Heart left ventricle (tissue), 13 donors: ENCODE data around the gene ZBTB7C.

Source experiments
- POLR2A ChIP-seq, 2 donors: fragments of 450-650 bp; IDR thresholded peaks; one replicate each; pipeline ENCODE4 v1.6.1; 2017; ENCODE audit warnings: antibody characterized with exemption in 2 of 2, mild to moderate bottlenecking in 2 of 2, moderate library complexity in 2 of 2
- TF ChIP-seq, protein P1 (sequence below), 12 donors: fragments of 200-600 bp; sonication (generic) in 4 of 12; IDR thresholded peaks; one replicate each; pipeline versions ENCODE4 v1.5.0 to v1.8.0; 2018 to 2022; ENCODE audit warnings: antibody characterized with exemption in 12 of 12, mild to moderate bottlenecking in 5 of 12
- donor health status: ischemic (EF 13 %, LVEDD 7.1; RV severe dilation, severe dysfunction).
- donor health status: DM: no; HTN: yes; CAD: no.
- donor health status: DM: no; HTN: no; CAD: no.
- donor health status: ischemic (EF 25% LVEDD 6.9; RV normal size, moderate dysfunction).
- donor health status: ischemic (EF 25% LVEDD 5.7; RV mildly dilated, moderate dysfunction).
- donor health status: ischemic (EF 35%, LVEDD 5.7; RV mildly dilated, moderate dysfunction).
- donor health status: nonischemic (EF 11% LVEDD 7.7; RV severe dilation, severe dysfunction).
- donor health status: DM: yes; HTN: yes; CAD: no.
- donor health status: PGD.
- donor health status: ischemic (EF 29% LVEDD 5.4; RV normal size, mild dysfunction).
- donor health status: nonischemic (EF 23%, LVEDD 6.1; RV moderate dilation, normal function).

DNA sequence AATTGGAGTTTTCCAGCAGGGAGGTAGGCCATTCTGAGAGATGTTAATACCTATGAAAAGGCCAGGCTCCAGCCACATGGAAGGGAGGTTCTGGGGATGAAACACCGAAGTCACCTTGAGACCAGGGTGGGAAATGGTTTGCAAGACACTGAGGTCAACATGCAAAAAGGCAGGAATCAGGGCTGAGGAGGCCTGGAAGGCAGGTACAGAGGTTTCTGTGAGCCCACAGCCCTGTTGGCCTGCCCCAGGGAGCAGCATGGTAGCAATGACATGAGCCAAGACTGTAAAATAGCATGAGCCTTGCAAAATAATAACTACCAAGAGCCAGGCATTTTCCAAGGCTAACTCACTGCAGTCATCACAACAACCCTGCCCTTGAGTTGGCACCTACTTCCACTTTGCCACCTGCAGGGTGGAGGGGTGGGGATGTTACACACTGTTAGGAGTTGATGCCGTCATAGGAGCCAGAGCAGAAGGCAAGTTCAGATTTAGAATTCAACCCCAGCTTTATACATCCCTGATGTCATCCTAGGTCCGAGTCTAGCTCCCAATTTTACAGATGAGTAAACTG, 61.3 kb downstream of the ZBTB7C start:
- no peak for TF ChIP-seq POLR2A (IDR thresholded peaks at IDR 0.05)
- TF ChIP-seq, protein P1, sequence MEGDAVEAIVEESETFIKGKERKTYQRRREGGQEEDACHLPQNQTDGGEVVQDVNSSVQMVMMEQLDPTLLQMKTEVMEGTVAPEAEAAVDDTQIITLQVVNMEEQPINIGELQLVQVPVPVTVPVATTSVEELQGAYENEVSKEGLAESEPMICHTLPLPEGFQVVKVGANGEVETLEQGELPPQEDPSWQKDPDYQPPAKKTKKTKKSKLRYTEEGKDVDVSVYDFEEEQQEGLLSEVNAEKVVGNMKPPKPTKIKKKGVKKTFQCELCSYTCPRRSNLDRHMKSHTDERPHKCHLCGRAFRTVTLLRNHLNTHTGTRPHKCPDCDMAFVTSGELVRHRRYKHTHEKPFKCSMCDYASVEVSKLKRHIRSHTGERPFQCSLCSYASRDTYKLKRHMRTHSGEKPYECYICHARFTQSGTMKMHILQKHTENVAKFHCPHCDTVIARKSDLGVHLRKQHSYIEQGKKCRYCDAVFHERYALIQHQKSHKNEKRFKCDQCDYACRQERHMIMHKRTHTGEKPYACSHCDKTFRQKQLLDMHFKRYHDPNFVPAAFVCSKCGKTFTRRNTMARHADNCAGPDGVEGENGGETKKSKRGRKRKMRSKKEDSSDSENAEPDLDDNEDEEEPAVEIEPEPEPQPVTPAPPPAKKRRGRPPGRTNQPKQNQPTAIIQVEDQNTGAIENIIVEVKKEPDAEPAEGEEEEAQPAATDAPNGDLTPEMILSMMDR (IDR thresholded peaks at IDR 0.05), result no peak
